Medulla oblongata (tissue), 1 donor: Measurements from ENCODE around the gene STX7.

Source experiments
- DNase-seq: peaks from one replicate; pipeline ENCODE4 v3.0.0-alpha.2; 2015; ENCODE audit errors: extremely low spot score

Gene STX7

DNA sequence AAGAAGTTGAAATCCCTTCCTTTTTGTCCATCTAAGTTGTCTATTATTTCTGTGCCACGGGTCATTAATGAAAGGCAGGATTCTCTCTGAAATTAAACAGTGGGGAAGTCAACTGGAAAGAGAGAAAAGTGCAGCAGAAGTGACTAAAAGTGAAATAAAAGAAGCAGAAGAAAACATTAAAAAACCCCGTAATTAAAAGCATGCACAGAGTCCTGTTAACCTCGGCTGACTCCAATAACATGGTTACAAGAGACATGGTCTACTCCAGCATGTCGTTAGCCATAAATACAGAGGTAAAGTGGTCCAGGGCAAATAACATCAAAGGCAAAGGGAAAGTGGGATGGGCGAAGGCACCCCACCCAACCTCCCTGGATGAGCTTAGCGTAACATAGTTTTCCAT is 98.6 kb downstream of the STX7 start:
- no peak for DNase-seq

- no peak for DNase-seq
Measured at GRCh38 chr6:132413499-132413802, 99.5 kb downstream of the STX7 start.

DNA sequence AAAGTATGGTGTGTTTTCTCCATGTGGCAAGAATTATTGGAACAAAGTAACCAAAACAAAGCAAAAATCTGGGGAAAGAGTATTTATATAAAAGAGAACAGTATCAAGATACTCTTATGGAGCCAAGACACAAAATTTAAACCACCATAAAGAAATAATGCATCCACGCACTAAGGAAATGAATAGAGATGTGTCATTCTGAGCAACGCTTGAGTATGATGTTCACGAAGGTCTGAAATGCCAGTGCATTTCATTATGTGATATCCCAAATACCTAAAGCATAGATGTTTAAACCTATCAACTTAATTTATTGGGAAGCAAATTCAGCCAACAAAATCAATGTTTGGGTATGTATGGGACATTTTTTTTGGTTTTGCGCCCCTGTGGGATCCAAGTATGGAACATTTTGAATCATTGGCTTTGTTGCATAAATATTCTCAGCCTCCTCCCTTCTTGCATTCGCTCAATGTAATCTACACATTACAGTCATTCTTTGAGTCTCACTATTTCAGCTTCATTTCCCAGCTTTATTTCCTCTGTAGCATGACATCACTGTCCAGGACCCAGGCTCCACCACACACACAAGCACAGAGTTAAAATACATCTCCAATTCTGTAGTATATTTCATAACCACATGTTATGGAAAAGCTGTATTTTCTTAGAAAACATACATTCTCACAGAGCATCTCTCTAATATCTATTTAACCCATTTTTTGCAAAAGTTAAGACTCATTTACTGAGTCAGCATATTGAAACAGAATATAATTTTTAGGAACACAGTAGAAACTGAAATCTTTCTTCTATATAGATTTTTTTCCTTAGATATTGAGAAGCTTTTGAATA is 100.0 kb downstream of the STX7 start:
- DNase-seq = no peak

DNA sequence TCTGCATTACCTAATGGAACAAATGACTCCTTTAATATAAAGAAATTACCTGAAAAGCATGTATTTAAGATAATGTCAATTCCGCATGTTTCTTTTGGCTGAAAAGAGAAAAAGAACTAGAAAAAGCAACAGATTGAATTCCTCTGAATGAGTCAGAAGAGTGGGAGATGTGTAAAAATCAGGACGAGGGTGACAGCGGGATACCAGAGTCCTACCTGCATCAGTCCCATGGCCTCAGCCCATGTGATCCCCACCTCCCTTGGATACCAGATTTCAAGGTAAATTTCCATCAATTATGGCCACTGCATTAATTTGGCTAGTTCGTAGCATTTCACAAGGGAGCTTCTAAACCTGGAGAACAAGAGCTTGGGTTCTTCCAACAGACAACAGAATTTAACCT is 101.6 kb downstream of the STX7 start:
- no peak for DNase-seq

- peak; percentile 51 for DNase-seq
Measured at GRCh38 chr6:132410830-132411229, 102.1 kb downstream of the STX7 start.

- DNase-seq = no peak
Measured at GRCh38 chr6:132405143-132405915, 107.6 kb downstream of the STX7 start.

- no peak for DNase-seq
Measured at GRCh38 chr6:132404736-132405135, 108.2 kb downstream of the STX7 start.

GRCh38 chr6:132404330-132404729 is 108.6 kb downstream of the STX7 start:
- no peak for DNase-seq

DNA sequence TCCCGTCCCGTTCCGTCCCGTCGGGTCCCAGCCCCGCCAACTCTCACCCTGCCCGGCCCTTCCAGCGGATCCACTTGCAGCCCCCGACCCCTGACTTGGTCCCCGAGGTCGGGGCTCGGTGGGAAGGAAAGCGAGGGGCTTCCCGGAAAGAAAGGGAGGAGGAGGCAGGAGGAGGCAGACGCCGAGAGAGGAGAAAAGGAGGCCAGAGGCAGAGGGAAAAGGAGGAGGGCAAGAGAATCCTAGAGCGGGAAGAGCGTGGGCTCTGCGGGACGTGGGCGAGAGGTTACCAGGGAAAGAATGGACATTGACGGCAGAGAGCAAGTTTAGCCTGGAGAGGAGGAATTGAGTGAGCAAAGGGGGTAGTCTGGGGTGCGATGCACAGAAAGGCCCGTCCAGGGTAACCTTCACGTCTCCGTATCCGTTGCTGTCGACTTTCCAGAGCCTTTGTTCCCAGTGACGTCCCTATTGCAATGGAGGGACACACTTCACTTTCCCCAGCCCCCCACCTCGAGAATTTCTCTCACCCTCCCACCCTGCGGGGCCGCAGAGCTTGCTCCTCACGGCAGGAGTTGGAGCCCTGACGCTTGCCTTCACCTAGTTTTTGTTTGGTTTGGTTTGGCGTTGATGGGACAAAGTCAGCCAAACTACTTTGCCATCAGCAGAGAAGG is 111.2 kb downstream of the STX7 start:
- DNase-seq = no peak

DNA sequence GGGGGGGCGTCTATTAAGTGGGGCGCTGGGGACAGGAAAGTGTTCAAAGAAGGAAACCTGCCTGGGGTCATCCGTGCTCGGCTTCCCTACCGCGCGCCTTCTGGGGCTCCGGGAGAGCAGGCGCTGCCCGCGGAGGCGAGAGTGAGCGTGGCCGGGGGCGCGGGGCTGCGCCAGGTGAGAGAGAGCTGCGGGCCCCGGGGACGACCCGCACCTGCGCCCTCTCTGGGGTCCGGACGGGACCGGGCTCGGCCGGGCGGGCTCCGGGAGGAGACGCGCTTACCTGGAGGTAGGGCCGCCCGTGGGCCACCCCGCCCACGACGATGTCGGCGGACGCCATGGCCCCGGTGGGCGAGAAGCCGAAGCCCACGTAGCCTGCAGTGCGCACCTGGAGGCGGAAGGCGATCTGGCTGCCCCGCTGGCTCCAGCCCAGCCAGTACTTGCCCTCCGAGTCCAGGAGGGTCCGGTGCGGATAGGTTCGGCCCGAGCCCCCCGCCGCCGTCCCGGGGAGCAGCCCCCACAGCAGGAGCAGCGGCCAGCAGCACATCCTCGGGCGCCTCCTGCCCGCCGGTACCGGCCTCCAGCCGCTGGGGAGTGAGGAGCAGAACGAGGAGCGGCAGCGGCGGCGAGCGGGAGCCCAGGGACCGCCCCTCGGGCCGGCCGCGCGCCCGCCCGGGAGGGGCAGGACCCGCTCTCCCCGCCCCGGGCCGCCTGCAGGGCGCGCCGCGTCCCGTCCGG is 111.9 kb downstream of the STX7 start, which contains the start of gene MOXD1:
Gene MOXD1 (minus strand): TSS at position 593 of the 735 bp plus-strand sequence. CDS start 49 bp downstream, at position 544.
- no peak for DNase-seq

DNA sequence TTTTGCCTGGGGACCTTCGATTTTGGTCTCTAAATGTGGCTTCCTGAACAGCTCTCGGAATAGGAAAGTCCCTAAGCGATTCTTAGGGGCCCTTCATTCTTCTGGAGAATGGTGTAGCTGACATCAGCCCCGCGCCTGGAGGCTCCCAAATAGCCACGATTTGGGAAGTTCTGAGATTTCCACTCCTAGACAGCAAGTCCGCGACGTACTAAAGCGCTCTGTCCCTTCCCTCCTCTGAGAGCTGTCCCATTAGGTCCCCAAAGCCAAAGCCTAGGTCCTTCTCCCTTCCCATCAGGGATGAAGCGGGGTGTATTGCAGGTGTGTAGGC is 112.4 kb downstream of the STX7 start:
- no peak for DNase-seq

DNA sequence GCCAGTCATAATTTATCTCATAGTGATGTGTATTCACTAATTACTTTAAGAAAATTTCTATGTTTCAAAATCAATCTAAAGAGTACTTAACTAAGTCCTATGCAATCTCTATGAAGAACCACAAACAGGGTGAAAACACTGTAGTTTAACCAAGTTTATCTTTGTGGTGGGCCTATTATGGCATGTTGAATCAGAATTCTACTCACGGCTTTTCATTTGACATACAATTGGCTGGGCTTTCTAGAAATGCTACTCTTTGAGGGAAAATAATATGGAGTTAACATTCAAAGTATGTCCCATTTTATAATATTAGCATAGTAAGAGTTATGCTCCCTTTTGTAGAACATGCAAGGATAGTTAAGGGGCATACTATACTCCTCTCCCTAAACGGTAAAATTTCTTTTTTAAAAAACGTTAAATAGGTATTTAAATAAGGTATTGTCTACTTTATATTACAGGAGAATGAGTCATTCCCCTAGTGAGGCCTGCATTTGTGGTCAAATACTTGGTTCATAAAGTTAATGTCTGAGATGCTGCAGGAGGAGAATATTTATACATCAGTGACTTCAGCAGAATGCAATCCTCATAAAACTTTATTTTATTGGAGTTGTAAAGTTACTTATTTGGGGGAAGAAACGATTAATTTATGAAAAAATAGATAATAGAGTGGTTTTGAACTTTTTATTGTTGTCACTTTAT is 113.4 kb downstream of the STX7 start:
- DNase-seq = no peak
